Renal pelvis (tissue), 4 donors: ENCODE measurements around the gene DYNLRB1. TPM values are rescaled to one million over a fixed set of nuclear protein-coding genes. Genes with fewer than 3 reads are reported as not detected.
A peak's percentile ranks its signal among the peaks of the same experiment; 100 is the strongest.

Experiments used
- DNase-seq: peaks from one replicate; pipeline ENCODE4 v3.0.0-alpha.2; 2013
- polyA plus RNA-seq, 3 donors: library from polyadenylated mRNA; unstranded; fragments of 120-200 nt; gene quantifications; one replicate each; pipeline ENCODE4 v1.2.1, GENCODE V29; 2013; ENCODE audit not compliant: insufficient read length in 3 of 3

Gene DYNLRB1
- polyA plus RNA-seq, 3 donors: 196 to 225 (median 205) TPM

GRCh38 chr20:34549291-34549928, 33.2 kb downstream of the DYNLRB1 start:
- DNase-seq: peak; percentile 71

- no peak for DNase-seq
Measured at GRCh38 chr20:34549929-34550305, 33.7 kb downstream of the DYNLRB1 start.

GRCh38 chr20:34552569-34552968, 36.3 kb downstream of the DYNLRB1 start:
- no peak for DNase-seq

- DNase-seq: no peak
Measured at GRCh38 chr20:34553366-34553867, 37.2 kb downstream of the DYNLRB1 start.

GRCh38 chr20:34557936-34558319, 41.7 kb downstream of the DYNLRB1 start:
- DNase-seq: no peak

- peak; percentile 91 for DNase-seq
Measured at GRCh38 chr20:34558320-34559218, 42.3 kb downstream of the DYNLRB1 start, which contains the start of gene MAP1LC3A. MAP1LC3A (plus strand) TSS chr20:34558718; CDS start chr20:34558869, 151 bp downstream.

- DNase-seq: no peak
Measured at GRCh38 chr20:34559311-34560140, 43.3 kb downstream of the DYNLRB1 start.

- DNase-seq: no peak
Measured at GRCh38 chr20:34560141-34560523, 43.9 kb downstream of the DYNLRB1 start.

GRCh38 chr20:34560614-34561013, 44.4 kb downstream of the DYNLRB1 start:
- DNase-seq: no peak

GRCh38 chr20:34561661-34562060, 45.4 kb downstream of the DYNLRB1 start:
- DNase-seq: no peak

- no peak for DNase-seq
Measured at GRCh38 chr20:34562641-34563040, 46.4 kb downstream of the DYNLRB1 start.

- no peak for DNase-seq
Measured at GRCh38 chr20:34564833-34565232, 48.6 kb downstream of the DYNLRB1 start.

GRCh38 chr20:34566978-34567891, 51.0 kb downstream of the DYNLRB1 start:
- no peak for DNase-seq

- DNase-seq: no peak
Measured at GRCh38 chr20:34567892-34568865, 52.0 kb downstream of the DYNLRB1 start.

- DNase-seq: no peak
Measured at GRCh38 chr20:34569598-34569997, 53.4 kb downstream of the DYNLRB1 start.

- DNase-seq: no peak
Measured at GRCh38 chr20:34570859-34571306, 54.7 kb downstream of the DYNLRB1 start.

- no peak for DNase-seq
Measured at GRCh38 chr20:34571753-34572152, 55.5 kb downstream of the DYNLRB1 start.

GRCh38 chr20:34573541-34574300, 57.5 kb downstream of the DYNLRB1 start:
- DNase-seq: no peak

GRCh38 chr20:34574426-34574825, 58.2 kb downstream of the DYNLRB1 start:
- no peak for DNase-seq
